K562 (cell line): ENCODE results near the gene ZNRD2. TPM values are rescaled to one million over a fixed set of nuclear protein-coding genes. Genes with fewer than 3 reads are reported as not detected.

Source experiments
- EZH2 ChIP-seq: IDR thresholded peaks from 2 replicates; pipeline ENCODE4 v1.6.1; 2012; ENCODE audit warnings: low read depth, mild to moderate bottlenecking, inconsistent platforms, low read length, borderline replicate concordance
- GATA2 ChIP-seq: sonication (generic); formaldehyde crosslinking; IDR thresholded peaks from 2 replicates; pipeline ENCODE4 v1.4.0; 2020; ENCODE audit warnings: mild to moderate bottlenecking, missing genetic modification reagents
- NCOA4 ChIP-seq: fragments of 450-650 bp; IDR thresholded peaks from 2 replicates; pipeline ENCODE4 v1.6.1; 2018; ENCODE audit warnings: mild to moderate bottlenecking; ENCODE audit not compliant: partially characterized antibody
- TCF7 ChIP-seq: sonication (generic); IDR thresholded peaks from 2 replicates; pipeline ENCODE4 v1.6.1; 2016; ENCODE audit warnings: antibody characterized with exemption, borderline replicate concordance
- ZBTB17 ChIP-seq: fragments of 450-650 bp; formaldehyde crosslinking; IDR thresholded peaks from 2 replicates; pipeline ENCODE4 v1.4.0; 2020; ENCODE audit warnings: mild to moderate bottlenecking
- polyA plus RNA-seq, 8 experiments: library from polyadenylated mRNA; depleted of rRNA in 4 of 8; stranded (reverse) in 5 of 8; unstranded in 3 of 8; fragments of >200 nt; fragmentation: Nextera tagmentation in 2 of 8; fragmentation: Illumina TruSeq in 1 of 8; extraction: Ambion mirVana in 2 of 8; extraction: Trizol in 1 of 8; gene quantifications; 2 replicates each; pipeline versions ENCODE4 v1.2.1 to v1.2.3, GENCODE V29; 2011 to 2014; ENCODE audit warnings: inconsistent platforms in 1 of 8, missing spikeins in 1 of 8
- total RNA-seq, 7 experiments: library from RNA; depleted of rRNA in 6 of 7; stranded (reverse); fragments of >200 nt in 6 of 7; fragmentation: Illumina TruSeq in 2 of 7; extraction: Trizol in 2 of 7; gene quantifications; 2 replicates each; pipeline versions ENCODE4 v1.2.1 to v1.2.3, GENCODE V29; 2011 to 2021; ENCODE audit warnings: low replicate concordance in 1 of 7
- TF ChIP-seq, protein P1 (sequence below): sonication (generic); formaldehyde crosslinking; IDR thresholded peaks from 2 replicates; pipeline ENCODE4 v1.8.0; 2022; ENCODE audit warnings: missing genetic modification reagents, mild to moderate bottlenecking, moderate library complexity, borderline replicate concordance
- TF ChIP-seq, protein P2 (sequence below): fragments of 200-400 bp; formaldehyde crosslinking; IDR thresholded peaks from 2 replicates; pipeline ENCODE4 v1.6.1; 2017; ENCODE audit warnings: mild to moderate bottlenecking, low read depth, low read length, moderate library complexity
- TF ChIP-seq, protein P3 (sequence below): IDR thresholded peaks from 3 replicates; pipeline ENCODE4 v1.6.1; 2011; ENCODE audit warnings: borderline replicate concordance, mild to moderate bottlenecking, moderate library complexity; ENCODE audit not compliant: insufficient read length; ENCODE audit errors: extremely low read depth
- TF ChIP-seq, protein P4 (sequence below), 2 experiments: IDR thresholded peaks; 2 replicates each; pipeline ENCODE4 v1.6.1; 2012; ENCODE audit warnings: improper control_type of control experiment in 2 of 2, low read depth in 2 of 2, low read length in 2 of 2, borderline replicate concordance in 1 of 2
- TF ChIP-seq, protein P5 (sequence below): fragments of 150-350 bp; conservative IDR thresholded peaks from 2 replicates; pipeline ENCODE4 v1.6.1; 2014; ENCODE audit warnings: low read length
- TF ChIP-seq, protein P6 (sequence below): sonication (generic); IDR thresholded peaks from 2 replicates; pipeline ENCODE4 v1.6.1; 2016

Gene ZNRD2
- total and polyA plus RNA-seq, 9 of the 15 experiments (the other 6 are each of a cell fraction or from before 2014, with no cell fraction given): 13.4 to 129 (median 60.4) TPM

DNA sequence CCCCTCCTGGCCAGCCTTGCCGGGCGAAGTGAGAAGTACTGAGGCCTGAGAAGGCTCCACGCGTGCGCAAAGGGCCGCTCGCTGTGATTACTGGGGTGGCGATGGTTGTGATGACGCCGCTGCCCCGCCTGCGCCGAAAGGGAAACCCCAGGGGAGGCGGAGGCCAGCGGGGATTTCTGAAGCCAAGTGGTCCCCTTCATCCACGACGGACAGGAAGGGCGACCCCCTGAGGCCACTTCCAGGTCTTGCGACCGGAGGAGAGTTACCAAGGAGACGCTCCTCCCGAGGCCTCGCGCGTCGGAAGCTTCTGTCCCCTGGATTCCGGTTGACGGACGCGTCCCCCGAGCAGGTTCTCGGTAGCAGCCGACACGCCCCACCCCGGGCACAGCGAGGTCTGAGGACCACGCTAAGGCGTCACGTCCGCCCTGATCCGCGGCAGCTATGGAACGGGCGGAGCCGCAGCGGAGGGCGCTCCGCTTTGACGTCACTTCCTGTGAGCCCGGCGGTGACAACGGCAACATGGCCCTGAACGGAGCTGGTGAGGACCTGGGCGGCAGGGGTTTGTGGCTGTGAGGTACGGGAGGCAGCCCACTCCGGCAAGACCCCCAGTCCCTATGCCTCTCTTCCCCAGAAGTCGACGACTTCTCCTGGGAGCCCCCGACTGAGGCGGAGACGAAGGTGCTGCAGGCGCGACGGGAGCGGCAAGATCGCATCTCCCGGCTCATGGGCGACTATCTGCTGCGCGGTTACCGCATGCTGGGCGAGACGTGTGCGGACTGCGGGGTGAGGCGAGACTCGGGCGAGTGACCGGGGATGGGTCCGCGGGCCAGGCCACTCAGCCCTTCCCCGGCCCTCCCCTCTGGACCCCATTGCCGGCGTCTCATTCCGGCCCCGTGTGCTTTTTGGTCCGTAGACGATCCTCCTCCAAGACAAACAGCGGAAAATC is at the start of gene ZNRD2 (continued):
- TF ChIP-seq NCOA4: no peak
- TF ChIP-seq GATA2: 0 out of 2 replicates have a peak, but pooled peaks have one; percentile 28
- TF ChIP-seq, protein P1, sequence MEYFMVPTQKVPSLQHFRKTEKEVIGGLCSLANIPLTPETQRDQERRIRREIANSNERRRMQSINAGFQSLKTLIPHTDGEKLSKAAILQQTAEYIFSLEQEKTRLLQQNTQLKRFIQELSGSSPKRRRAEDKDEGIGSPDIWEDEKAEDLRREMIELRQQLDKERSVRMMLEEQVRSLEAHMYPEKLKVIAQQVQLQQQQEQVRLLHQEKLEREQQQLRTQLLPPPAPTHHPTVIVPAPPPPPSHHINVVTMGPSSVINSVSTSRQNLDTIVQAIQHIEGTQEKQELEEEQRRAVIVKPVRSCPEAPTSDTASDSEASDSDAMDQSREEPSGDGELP (CRISPR knock-in tag): peak; percentile 91
- TF ChIP-seq TCF7: 0 out of 2 replicates have a peak, but pooled peaks have one; percentile 72
- TF ChIP-seq, protein P2, sequence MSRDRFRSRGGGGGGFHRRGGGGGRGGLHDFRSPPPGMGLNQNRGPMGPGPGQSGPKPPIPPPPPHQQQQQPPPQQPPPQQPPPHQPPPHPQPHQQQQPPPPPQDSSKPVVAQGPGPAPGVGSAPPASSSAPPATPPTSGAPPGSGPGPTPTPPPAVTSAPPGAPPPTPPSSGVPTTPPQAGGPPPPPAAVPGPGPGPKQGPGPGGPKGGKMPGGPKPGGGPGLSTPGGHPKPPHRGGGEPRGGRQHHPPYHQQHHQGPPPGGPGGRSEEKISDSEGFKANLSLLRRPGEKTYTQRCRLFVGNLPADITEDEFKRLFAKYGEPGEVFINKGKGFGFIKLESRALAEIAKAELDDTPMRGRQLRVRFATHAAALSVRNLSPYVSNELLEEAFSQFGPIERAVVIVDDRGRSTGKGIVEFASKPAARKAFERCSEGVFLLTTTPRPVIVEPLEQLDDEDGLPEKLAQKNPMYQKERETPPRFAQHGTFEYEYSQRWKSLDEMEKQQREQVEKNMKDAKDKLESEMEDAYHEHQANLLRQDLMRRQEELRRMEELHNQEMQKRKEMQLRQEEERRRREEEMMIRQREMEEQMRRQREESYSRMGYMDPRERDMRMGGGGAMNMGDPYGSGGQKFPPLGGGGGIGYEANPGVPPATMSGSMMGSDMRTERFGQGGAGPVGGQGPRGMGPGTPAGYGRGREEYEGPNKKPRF: no peak
- TF ChIP-seq, protein P3, sequence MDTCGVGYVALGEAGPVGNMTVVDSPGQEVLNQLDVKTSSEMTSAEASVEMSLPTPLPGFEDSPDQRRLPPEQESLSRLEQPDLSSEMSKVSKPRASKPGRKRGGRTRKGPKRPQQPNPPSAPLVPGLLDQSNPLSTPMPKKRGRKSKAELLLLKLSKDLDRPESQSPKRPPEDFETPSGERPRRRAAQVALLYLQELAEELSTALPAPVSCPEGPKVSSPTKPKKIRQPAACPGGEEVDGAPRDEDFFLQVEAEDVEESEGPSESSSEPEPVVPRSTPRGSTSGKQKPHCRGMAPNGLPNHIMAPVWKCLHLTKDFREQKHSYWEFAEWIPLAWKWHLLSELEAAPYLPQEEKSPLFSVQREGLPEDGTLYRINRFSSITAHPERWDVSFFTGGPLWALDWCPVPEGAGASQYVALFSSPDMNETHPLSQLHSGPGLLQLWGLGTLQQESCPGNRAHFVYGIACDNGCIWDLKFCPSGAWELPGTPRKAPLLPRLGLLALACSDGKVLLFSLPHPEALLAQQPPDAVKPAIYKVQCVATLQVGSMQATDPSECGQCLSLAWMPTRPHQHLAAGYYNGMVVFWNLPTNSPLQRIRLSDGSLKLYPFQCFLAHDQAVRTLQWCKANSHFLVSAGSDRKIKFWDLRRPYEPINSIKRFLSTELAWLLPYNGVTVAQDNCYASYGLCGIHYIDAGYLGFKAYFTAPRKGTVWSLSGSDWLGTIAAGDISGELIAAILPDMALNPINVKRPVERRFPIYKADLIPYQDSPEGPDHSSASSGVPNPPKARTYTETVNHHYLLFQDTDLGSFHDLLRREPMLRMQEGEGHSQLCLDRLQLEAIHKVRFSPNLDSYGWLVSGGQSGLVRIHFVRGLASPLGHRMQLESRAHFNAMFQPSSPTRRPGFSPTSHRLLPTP: no peak
- TF ChIP-seq, protein P4, sequence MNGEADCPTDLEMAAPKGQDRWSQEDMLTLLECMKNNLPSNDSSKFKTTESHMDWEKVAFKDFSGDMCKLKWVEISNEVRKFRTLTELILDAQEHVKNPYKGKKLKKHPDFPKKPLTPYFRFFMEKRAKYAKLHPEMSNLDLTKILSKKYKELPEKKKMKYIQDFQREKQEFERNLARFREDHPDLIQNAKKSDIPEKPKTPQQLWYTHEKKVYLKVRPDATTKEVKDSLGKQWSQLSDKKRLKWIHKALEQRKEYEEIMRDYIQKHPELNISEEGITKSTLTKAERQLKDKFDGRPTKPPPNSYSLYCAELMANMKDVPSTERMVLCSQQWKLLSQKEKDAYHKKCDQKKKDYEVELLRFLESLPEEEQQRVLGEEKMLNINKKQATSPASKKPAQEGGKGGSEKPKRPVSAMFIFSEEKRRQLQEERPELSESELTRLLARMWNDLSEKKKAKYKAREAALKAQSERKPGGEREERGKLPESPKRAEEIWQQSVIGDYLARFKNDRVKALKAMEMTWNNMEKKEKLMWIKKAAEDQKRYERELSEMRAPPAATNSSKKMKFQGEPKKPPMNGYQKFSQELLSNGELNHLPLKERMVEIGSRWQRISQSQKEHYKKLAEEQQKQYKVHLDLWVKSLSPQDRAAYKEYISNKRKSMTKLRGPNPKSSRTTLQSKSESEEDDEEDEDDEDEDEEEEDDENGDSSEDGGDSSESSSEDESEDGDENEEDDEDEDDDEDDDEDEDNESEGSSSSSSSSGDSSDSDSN (IDR thresholded peaks at IDR 0.05; ENCODE audit: borderline replicate concordance in 1 of 2, low read depth in 2 of 2, low read length in 2 of 2): peak in 1 of 2 experiments; percentile 84; a peak in 2 of 4 replicates
- TF ChIP-seq, protein P5, sequence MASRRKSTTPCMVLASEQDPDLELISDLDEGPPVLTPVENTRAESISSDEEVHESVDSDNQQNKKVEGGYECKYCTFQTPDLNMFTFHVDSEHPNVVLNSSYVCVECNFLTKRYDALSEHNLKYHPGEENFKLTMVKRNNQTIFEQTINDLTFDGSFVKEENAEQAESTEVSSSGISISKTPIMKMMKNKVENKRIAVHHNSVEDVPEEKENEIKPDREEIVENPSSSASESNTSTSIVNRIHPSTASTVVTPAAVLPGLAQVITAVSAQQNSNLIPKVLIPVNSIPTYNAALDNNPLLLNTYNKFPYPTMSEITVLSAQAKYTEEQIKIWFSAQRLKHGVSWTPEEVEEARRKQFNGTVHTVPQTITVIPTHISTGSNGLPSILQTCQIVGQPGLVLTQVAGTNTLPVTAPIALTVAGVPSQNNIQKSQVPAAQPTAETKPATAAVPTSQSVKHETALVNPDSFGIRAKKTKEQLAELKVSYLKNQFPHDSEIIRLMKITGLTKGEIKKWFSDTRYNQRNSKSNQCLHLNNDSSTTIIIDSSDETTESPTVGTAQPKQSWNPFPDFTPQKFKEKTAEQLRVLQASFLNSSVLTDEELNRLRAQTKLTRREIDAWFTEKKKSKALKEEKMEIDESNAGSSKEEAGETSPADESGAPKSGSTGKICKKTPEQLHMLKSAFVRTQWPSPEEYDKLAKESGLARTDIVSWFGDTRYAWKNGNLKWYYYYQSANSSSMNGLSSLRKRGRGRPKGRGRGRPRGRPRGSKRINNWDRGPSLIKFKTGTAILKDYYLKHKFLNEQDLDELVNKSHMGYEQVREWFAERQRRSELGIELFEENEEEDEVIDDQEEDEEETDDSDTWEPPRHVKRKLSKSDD: no peak
- TF ChIP-seq, protein P6, sequence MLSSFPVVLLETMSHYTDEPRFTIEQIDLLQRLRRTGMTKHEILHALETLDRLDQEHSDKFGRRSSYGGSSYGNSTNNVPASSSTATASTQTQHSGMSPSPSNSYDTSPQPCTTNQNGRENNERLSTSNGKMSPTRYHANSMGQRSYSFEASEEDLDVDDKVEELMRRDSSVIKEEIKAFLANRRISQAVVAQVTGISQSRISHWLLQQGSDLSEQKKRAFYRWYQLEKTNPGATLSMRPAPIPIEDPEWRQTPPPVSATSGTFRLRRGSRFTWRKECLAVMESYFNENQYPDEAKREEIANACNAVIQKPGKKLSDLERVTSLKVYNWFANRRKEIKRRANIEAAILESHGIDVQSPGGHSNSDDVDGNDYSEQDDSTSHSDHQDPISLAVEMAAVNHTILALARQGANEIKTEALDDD: no peak
- no peak for TF ChIP-seq EZH2
- TF ChIP-seq ZBTB17: peak; percentile 87
